HepG2 (cell line): ENCODE results near the gene CTF1. TPM values are rescaled to one million over a fixed set of nuclear protein-coding genes. Genes with fewer than 3 reads are reported as not detected.

ENCODE experiments used
- ATAC-seq: fragments of 200-7000 bp; cut with Tn5 transposase; 3 replicates; pipeline ENCODE4 v1.9.1; 2020; ENCODE audit warnings: mild to moderate bottlenecking, moderate library complexity
- BruUV-seq: library from RNA; stranded (reverse); fragments of 400-500 nt; replicated peaks from 2 replicates; lab custom pipeline; 2021; lab: Mats Ljungman, UMichigan
- CTCF ChIA-PET: fragments of 300-600 bp; formaldehyde crosslinking; extraction: SDS; loops from one replicate; lab custom pipeline; 2021; ENCODE audit warnings: low total read pairs, inconsistent platforms, low intra/inter-chr PET ratio; lab: Yijun Ruan, JAX
- POLR2A ChIA-PET: fragments of 350-600 bp; sonication (Branson Sonifier 250); formaldehyde crosslinking; loops from one replicate; lab custom pipeline; 2020; ENCODE audit warnings: antibody characterized with exemption, inconsistent platforms; lab: Yijun Ruan, JAX
- DNase-seq: peaks from one replicate; pipeline ENCODE4 v3.0.0-alpha.2; 2015; ENCODE audit warnings: low spot score
- FAIRE-seq: peaks from 3 replicates; lab custom pipeline; 2011; peaks lifted over from hg19 to GRCh38; lab: Jason Lieb, UNC
- H2AFZ ChIP-seq: one replicate; pipeline ENCODE4 v1.6.1; 2011; ENCODE audit warnings: low read length, inconsistent platforms
- H3K27ac ChIP-seq: fragments of 300-600 bp; 3 replicates; pipeline ENCODE4 v1.8.0; 2011; ENCODE audit warnings: mixed run types, mild to moderate bottlenecking, mixed read lengths, low read length, inconsistent platforms; ENCODE audit not compliant: insufficient read depth; ENCODE audit errors: extremely low read length
- H3K27me3 ChIP-seq, 2 experiments: fragments of 200-600 bp in 1 of 2; 2 replicates in 1 of 2; 3 replicates in 1 of 2; pipeline versions ENCODE4 v1.6.0 to v1.8.0; 2011; ENCODE audit warnings: low read length in 2 of 2, mild to moderate bottlenecking in 2 of 2, moderate library complexity in 2 of 2, inconsistent platforms in 1 of 2; ENCODE audit not compliant: insufficient read depth in 2 of 2, control insufficient read depth in 1 of 2
- H3K36me3 ChIP-seq, 2 experiments: fragments of 200-600 bp in 1 of 2; replicated peaks in 1 of 2; 2 replicates in 1 of 2; 3 replicates in 1 of 2; pipeline versions ENCODE4 v1.5.1 to v1.8.0; 2011; ENCODE audit warnings: low read length in 2 of 2, inconsistent platforms in 1 of 2; ENCODE audit not compliant: insufficient read depth in 2 of 2, control insufficient read depth in 1 of 2
- H3K4me1 ChIP-seq: 2 replicates; pipeline ENCODE4 v1.5.1; 2012; ENCODE audit warnings: low read length, inconsistent platforms; ENCODE audit not compliant: insufficient read depth
- H3K4me2 ChIP-seq: 2 replicates; pipeline ENCODE4 v1.6.0; 2011; ENCODE audit warnings: low read depth, low read length, inconsistent platforms
- H3K4me3 ChIP-seq, 3 experiments: fragments of 200-600 bp in 1 of 3; sonication (generic), shearing (Covaris generic) in 1 of 3; replicated peaks in 1 of 3; 2 replicates each; pipeline ENCODE4 v1.5.1; 2011 to 2016; ENCODE audit warnings: low read length in 3 of 3, inconsistent platforms in 2 of 3, low read depth in 2 of 3, mild to moderate bottlenecking in 2 of 3, control low read depth in 1 of 3, mixed read lengths in 1 of 3; ENCODE audit not compliant: insufficient read depth in 1 of 3
- H3K79me2 ChIP-seq: one replicate; pipeline ENCODE4 v1.6.1; 2011; ENCODE audit warnings: low read length, inconsistent platforms; ENCODE audit not compliant: insufficient read depth
- H3K9ac ChIP-seq: 2 replicates; pipeline ENCODE4 v1.6.0; 2011; ENCODE audit warnings: mild to moderate bottlenecking, low read depth, low read length, inconsistent platforms; ENCODE audit not compliant: insufficient read depth
- H3K9me3 ChIP-seq: 2 replicates; pipeline ENCODE4 v1.5.1; 2012; ENCODE audit warnings: mild to moderate bottlenecking, low read length
- H4K20me1 ChIP-seq: 2 replicates; pipeline ENCODE4 v1.6.0; 2011; ENCODE audit warnings: inconsistent platforms, mild to moderate bottlenecking, low read length, moderate library complexity; ENCODE audit not compliant: insufficient read depth
- AGO2 ChIP-seq: fragments of 200-400 bp; formaldehyde crosslinking; optimal IDR thresholded peaks from 2 replicates; pipeline ENCODE3; 2017; ENCODE audit warnings: mild to moderate bottlenecking, low read depth, low read length, moderate library complexity
- ATAD3A ChIP-seq: sonication (generic); formaldehyde crosslinking; IDR thresholded peaks from 2 replicates; pipeline ENCODE4 v1.4.0; 2020; ENCODE audit warnings: missing genetic modification reagents
- CEBPG ChIP-seq: IDR thresholded peaks from 2 replicates; pipeline ENCODE4 v1.6.1; 2016
- ETV6 ChIP-seq: sonication (generic); formaldehyde crosslinking; conservative IDR thresholded peaks from 2 replicates; pipeline ENCODE4 v1.4.0; 2020; ENCODE audit warnings: missing genetic modification reagents
- FOSL1 ChIP-seq: sonication (generic); formaldehyde crosslinking; IDR thresholded peaks from 2 replicates; pipeline ENCODE4 v1.9.0; 2021; ENCODE audit warnings: missing genetic modification reagents, borderline replicate concordance
- HES4 ChIP-seq: sonication (generic); formaldehyde crosslinking; IDR thresholded peaks from 2 replicates; pipeline ENCODE4 v1.9.0; 2021; ENCODE audit warnings: mild to moderate bottlenecking, missing genetic modification reagents, borderline replicate concordance
- HNRNPL ChIP-seq: fragments of 200-400 bp; formaldehyde crosslinking; IDR thresholded peaks from 2 replicates; pipeline ENCODE4 v1.6.1; 2017; ENCODE audit warnings: mild to moderate bottlenecking, low read depth, low read length
- MATR3 ChIP-seq: sonication (generic); formaldehyde crosslinking; IDR thresholded peaks from 2 replicates; pipeline ENCODE4 v1.4.0; 2020; ENCODE audit warnings: missing genetic modification reagents
- RBFOX2 ChIP-seq: fragments of 200-400 bp; formaldehyde crosslinking; IDR thresholded peaks from 2 replicates; pipeline ENCODE4 v1.6.1; 2017; ENCODE audit warnings: low read depth, mild to moderate bottlenecking, low read length
- REPIN1 ChIP-seq: sonication (generic); formaldehyde crosslinking; IDR thresholded peaks from 2 replicates; pipeline ENCODE4 v1.8.0; 2022; ENCODE audit warnings: missing genetic modification reagents, low read depth, mild to moderate bottlenecking, borderline replicate concordance
- SMAD1 ChIP-seq: sonication (generic); formaldehyde crosslinking; IDR thresholded peaks from 2 replicates; pipeline ENCODE4 v1.4.0; 2020; ENCODE audit warnings: missing genetic modification reagents, low read depth, mild to moderate bottlenecking, borderline replicate concordance
- ZFP41 ChIP-seq: sonication (generic); formaldehyde crosslinking; IDR thresholded peaks from 2 replicates; pipeline ENCODE4 v1.4.0; 2020; ENCODE audit warnings: mild to moderate bottlenecking, missing genetic modification reagents, borderline replicate concordance
- ZNF382 ChIP-seq: sonication (generic); formaldehyde crosslinking; IDR thresholded peaks from 2 replicates; pipeline ENCODE4 v1.5.0; 2020; ENCODE audit warnings: missing genetic modification reagents, mild to moderate bottlenecking, borderline replicate concordance
- ZNF543 ChIP-seq: sonication (generic); formaldehyde crosslinking; IDR thresholded peaks from 2 replicates; pipeline ENCODE4 v1.4.0; 2020; ENCODE audit warnings: mild to moderate bottlenecking, missing genetic modification reagents
- WGBS: methylation state at CpG from one replicate; pipeline ENCODE4 v1.1.6; 2017; ENCODE audit warnings: low lambda C conversion rate; 5-methylcytosine and 5-hydroxymethylcytosine counted together
- in situ Hi-C: cut with HindIII; loops from 2 replicates; pipeline ENCODE4 v1.10.0; 2017; ENCODE audit warnings: low pct_unique_long_range_greater_than_20kb; ENCODE audit not compliant: extremely low pct_ligation_motif_present
- intact Hi-C: fragments of 100-400 bp; cut with micrococcal nuclease; formaldehyde crosslinking; loops from one replicate; pipeline ENCODE4 v1.10.0; 2022; ENCODE audit not compliant: unreplicated experiment
- polyA plus RNA-seq, 8 experiments: library from polyadenylated mRNA; depleted of rRNA in 3 of 8; stranded (reverse) in 7 of 8; unstranded in 1 of 8; fragments of >200 nt; fragmentation: Illumina TruSeq in 4 of 8; extraction: Trizol in 4 of 8; gene quantifications; 2 replicates each; pipeline versions ENCODE4 v1.2.1 to v1.2.3, GENCODE V29; 2011 to 2016; ENCODE audit warnings: low read depth in 4 of 8, missing spikeins in 1 of 8, mixed read lengths in 1 of 8; ENCODE audit not compliant: insufficient read depth in 1 of 8
- total RNA-seq, 5 experiments: library from RNA; depleted of rRNA; stranded (reverse); fragments of >200 nt; fragmentation: Illumina TruSeq; extraction: Trizol; gene quantifications; 2 replicates each; pipeline ENCODE4 v1.2.3, GENCODE V29; 2016; ENCODE audit warnings: low read depth in 1 of 5
- TF ChIP-seq, protein P1 (sequence below): sonication (generic); formaldehyde crosslinking; IDR thresholded peaks from 2 replicates; pipeline ENCODE4 v1.5.1; 2020; ENCODE audit warnings: missing genetic modification reagents, mild to moderate bottlenecking, borderline replicate concordance
- TF ChIP-seq, protein P2 (sequence below): sonication (generic); formaldehyde crosslinking; IDR thresholded peaks from 2 replicates; pipeline ENCODE4 v1.5.0; 2020; ENCODE audit warnings: missing genetic modification reagents

The CTF1 gene
- total and polyA plus RNA-seq, 2 of the 13 experiments (the other 11 are each of a cell fraction or from before 2014, with no cell fraction given) = 0.13 to 1.8 TPM

DNA sequence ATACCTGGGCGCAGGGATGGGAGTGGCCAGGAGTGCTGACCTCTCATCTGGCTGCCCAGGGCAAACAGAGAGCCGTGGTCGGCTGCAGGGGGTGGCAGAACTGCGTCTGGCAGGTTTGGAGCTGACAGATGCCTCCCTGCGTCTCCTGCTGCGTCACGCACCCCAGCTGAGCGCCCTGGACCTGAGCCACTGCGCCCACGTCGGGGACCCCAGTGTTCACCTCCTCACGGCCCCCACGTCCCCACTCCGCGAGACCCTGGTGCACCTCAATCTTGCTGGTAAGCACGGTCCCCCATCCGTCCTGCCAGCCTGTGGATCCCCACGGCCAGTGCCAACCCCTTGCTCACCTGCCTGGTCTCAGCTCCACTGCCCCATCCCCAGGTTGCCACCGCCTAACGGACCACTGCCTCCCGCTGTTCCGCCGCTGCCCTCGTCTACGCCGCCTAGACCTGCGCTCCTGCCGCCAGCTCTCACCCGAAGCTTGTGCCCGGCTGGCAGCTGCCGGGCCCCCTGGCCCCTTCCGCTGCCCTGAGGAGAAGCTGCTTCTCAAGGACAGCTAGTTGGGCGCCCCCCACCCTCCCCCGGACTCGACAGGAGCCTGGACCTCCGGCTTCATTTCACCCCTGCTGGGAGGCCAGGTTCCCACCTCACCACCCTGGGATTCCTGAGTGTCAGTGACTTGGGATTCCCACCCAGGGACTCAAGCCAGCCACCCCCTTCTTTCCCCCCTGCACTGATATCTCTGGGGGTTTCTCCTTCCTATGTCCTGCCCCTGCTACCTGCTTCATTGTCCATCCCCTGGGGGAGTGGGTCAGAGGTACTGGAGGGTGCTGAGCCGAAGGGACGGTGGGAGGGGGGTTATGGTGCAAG lies 50.5 kb downstream of the CTF1 start:
- Histone ChIP-seq H3K27me3 (no peaks in the 10 kb centered on the region; a peak in 1 of 5 replicates), H3K4me1 (peaks cover 30% of the 10 kb centered on the region), H3K4me3 (no peak overlapping the region), H3K27ac (no peak overlapping the region), H3K9ac (no peak overlapping the region), H2AFZ (no peak overlapping the region), H3K9me3 (no peaks in the 10 kb centered on the region), H3K36me3 (peaks cover 8 to 22% of the 10 kb centered on the region in 2 experiments; a peak in 4 of 5 replicates), H3K4me2 (no peak overlapping the region), H3K79me2 (peaks cover 5% of the 10 kb centered on the region), H4K20me1 (no peaks in the 10 kb centered on the region)
- WGBS = 96% methylated on average over 38 of the region's 38 CpGs
- in situ Hi-C loops (no loop called here), intact Hi-C loops (no loop called here)
- FAIRE-seq = no peak
- ChIA-PET CTCF (no interaction called here), POLR2A (interaction anchor here (0.9 kb wide), 1 partner anchor 12 kb away, joined by 3 read pairs; no protein-coding TSS in a partner anchor)
- BruUV-seq = no TSS peak
- TF ChIP-seq AGO2 (peak; percentile 76), HNRNPL (peak; percentile 63; the same call in 1 of the 2 replicates), RBFOX2 (peak; percentile 42; the same call in 1 of the 2 replicates), MATR3 (no peak), ZNF382 (CRISPR knock-in tag) (no peak)
- ATAC-seq = no peak
- DNase-seq = no peak

DNA sequence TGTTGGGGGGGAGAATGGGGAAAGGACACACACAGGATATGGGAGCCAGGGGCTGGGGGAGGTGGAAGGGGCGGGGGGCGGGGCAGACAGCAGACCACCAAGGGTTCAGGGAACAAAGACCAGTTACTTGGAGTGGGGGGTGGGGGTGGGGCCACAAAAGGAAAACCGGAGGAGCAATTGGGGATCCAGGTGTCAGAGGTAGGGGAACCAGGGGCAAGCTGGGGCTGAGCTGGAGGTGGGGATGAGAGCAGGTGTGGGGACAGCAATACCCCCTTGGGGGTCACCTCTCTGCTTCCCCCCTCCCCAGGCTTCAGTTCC lies 51.1 kb downstream of the CTF1 start:
- ChIA-PET POLR2A (no interaction called here), CTCF (no interaction called here)
- H4K20me1 ChIP-seq = no peaks in the 10 kb centered on the region
- peaks cover 6 to 19% of the 10 kb centered on the region in 2 experiments; a peak in 4 of 5 replicates for H3K36me3 ChIP-seq
- intact Hi-C loops (no loop called here), in situ Hi-C loops (no loop called here)
- H2AFZ ChIP-seq = no peak overlapping the region
- H3K79me2 ChIP-seq = peaks cover 5% of the 10 kb centered on the region
- no peaks in the 10 kb centered on the region; a peak in 1 of 5 replicates for H3K27me3 ChIP-seq
- ATAC-seq (no peak), FAIRE-seq (no peak), DNase-seq (no peak)
- BruUV-seq = no TSS peak
- peak overlapping the region; percentile 74 for H3K27ac ChIP-seq
- no peak overlapping the region for H3K4me2 ChIP-seq
- H3K9ac ChIP-seq = no peak overlapping the region
- WGBS = 97% methylated on average over 3 of the region's 3 CpGs
- no peak overlapping the region for H3K4me3 ChIP-seq
- H3K9me3 ChIP-seq = no peaks in the 10 kb centered on the region
- H3K4me1 ChIP-seq = peaks cover 26% of the 10 kb centered on the region
- TF ChIP-seq, protein P1, sequence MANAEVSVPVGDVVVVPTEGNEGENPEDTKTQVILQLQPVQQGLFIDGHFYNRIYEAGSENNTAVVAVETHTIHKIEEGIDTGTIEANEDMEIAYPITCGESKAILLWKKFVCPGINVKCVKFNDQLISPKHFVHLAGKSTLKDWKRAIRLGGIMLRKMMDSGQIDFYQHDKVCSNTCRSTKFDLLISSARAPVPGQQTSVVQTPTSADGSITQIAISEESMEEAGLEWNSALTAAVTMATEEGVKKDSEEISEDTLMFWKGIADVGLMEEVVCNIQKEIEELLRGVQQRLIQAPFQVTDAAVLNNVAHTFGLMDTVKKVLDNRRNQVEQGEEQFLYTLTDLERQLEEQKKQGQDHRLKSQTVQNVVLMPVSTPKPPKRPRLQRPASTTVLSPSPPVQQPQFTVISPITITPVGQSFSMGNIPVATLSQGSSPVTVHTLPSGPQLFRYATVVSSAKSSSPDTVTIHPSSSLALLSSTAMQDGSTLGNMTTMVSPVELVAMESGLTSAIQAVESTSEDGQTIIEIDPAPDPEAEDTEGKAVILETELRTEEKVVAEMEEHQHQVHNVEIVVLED (CRISPR knock-in tag) = no peak
- TF ChIP-seq HES4 (no peak), REPIN1 (CRISPR knock-in tag) (no peak), CEBPG (CRISPR knock-in tag) (no peak), FOSL1 (CRISPR knock-in tag) (no peak), ZFP41 (CRISPR knock-in tag) (no peak), ATAD3A (no peak), ETV6 (no peak), SMAD1 (CRISPR knock-in tag) (no peak), ZNF543 (CRISPR knock-in tag) (no peak)
- TF ChIP-seq, protein P2, sequence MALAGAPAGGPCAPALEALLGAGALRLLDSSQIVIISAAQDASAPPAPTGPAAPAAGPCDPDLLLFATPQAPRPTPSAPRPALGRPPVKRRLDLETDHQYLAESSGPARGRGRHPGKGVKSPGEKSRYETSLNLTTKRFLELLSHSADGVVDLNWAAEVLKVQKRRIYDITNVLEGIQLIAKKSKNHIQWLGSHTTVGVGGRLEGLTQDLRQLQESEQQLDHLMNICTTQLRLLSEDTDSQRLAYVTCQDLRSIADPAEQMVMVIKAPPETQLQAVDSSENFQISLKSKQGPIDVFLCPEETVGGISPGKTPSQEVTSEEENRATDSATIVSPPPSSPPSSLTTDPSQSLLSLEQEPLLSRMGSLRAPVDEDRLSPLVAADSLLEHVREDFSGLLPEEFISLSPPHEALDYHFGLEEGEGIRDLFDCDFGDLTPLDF (CRISPR knock-in tag) = no peak
